Breast epithelium (tissue), 4 donors: ENCODE measurements around the gene GPR82. TPM values are rescaled to one million over a fixed set of nuclear protein-coding genes. Genes with fewer than 3 reads are reported as not detected.

Experiments used
- DNase-seq, 2 donors: peaks; one replicate each; pipeline ENCODE4 v3.0.0-alpha.2; 2019; ENCODE audit warnings: low spot score in 2 of 2
- H3K27ac ChIP-seq, 2 donors: fragments of 200-600 bp; sonication (generic) in 1 of 2; one replicate each; pipeline ENCODE4 v1.5.1; 2016 to 2019; ENCODE audit warnings: mild to moderate bottlenecking in 1 of 2
- H3K27me3 ChIP-seq, 2 donors: fragments of 200-600 bp; sonication (generic) in 1 of 2; one replicate each; pipeline versions ENCODE4 v1.5.1 to v1.6.0; 2017 to 2019; ENCODE audit warnings: control low read depth in 1 of 2, mild to moderate bottlenecking in 1 of 2
- H3K36me3 ChIP-seq: fragments of 200-600 bp; one replicate; pipeline ENCODE4 v1.5.1; 2019
- H3K4me1 ChIP-seq, 2 donors: fragments of 200-600 bp; sonication (generic); one replicate each; pipeline ENCODE4 v1.5.1; 2016 to 2019; ENCODE audit warnings: control low read depth in 1 of 2
- H3K4me3 ChIP-seq, 3 donors: fragments of 200-600 bp; sonication (generic); 1 replicate in 2 of 3; 2 replicates in 1 of 3; pipeline ENCODE4 v1.5.1; 2016 to 2019; ENCODE audit warnings: mild to moderate bottlenecking in 3 of 3, moderate library complexity in 2 of 3
- H3K9me3 ChIP-seq, 2 donors: fragments of 200-600 bp; sonication (generic) in 1 of 2; one replicate each; pipeline ENCODE4 v1.5.1; 2016 to 2019; ENCODE audit warnings: control low read depth in 1 of 2
- CTCF ChIP-seq, 3 donors: fragments of 450-650 bp; IDR thresholded peaks; one replicate each; pipeline ENCODE4 v1.5.1; 2016 to 2017; ENCODE audit warnings: antibody characterized with exemption in 3 of 3, mild to moderate bottlenecking in 3 of 3, moderate library complexity in 3 of 3
- POLR2A ChIP-seq: fragments of 450-650 bp; IDR thresholded peaks from one replicate; pipeline ENCODE4 v1.6.1; 2016; ENCODE audit warnings: antibody characterized with exemption, mild to moderate bottlenecking, moderate library complexity
- POLR2AphosphoS5 ChIP-seq, 3 donors: sonication (generic); formaldehyde crosslinking; IDR thresholded peaks; one replicate each; pipeline ENCODE4 v1.6.1; 2017; ENCODE audit warnings: antibody characterized with exemption in 3 of 3
- intact Hi-C: fragments of 100-400 bp; cut with DNase I; formaldehyde crosslinking; loops from one replicate; pipeline ENCODE4 v1.15.1; 2023; ENCODE audit warnings: low total_unique reads
- total RNA-seq, 3 donors: library from RNA; depleted of rRNA; stranded (reverse); fragments of >200 nt; gene quantifications; one replicate each; pipeline ENCODE4 v1.1.0, GENCODE V29; 2016

GPR82 gene
- total RNA-seq, 3 donors from 2014 or later: 0.16 to 0.44 (median 0.33) TPM

- no peaks in the 10 kb centered on the region for H3K36me3 ChIP-seq
- intact Hi-C loops: no loop called here
- no peak for DNase-seq
- TF ChIP-seq POLR2A (no peak), POLR2AphosphoS5 (IDR thresholded peaks at IDR 0.05) (no peak), CTCF (IDR thresholded peaks at IDR 0.05) (no peak)
- peaks cover 0 to 17% of the 10 kb centered on the region in 2 donors for H3K27me3 ChIP-seq
- no peak overlapping the region for H3K27ac ChIP-seq
- H3K4me3 ChIP-seq: no peak overlapping the region
- no peaks in the 10 kb centered on the region for H3K4me1 ChIP-seq
- H3K9me3 ChIP-seq: no peaks in the 10 kb centered on the region
These were observed 37.2 kb downstream of the GPR82 start for GRCh38 chrX:41761169-41761568.

DNA sequence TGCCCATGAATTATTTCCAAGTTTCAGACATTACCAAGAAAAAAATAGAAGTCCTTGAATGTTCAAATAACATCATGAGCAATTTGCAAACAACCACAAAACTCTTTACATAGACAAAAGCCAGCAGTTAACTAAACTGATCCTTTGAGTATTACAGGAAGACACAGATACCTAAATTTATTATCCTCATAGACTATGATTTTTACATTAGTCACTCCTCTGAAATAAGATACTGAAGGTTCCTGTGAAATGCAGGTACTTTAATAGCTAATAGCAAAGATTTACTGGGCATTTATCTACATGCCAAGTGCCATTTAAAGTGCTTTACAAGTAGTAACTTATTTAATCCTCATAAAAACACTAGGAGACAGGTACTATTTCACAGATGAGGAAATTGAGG, 37.7 kb downstream of the GPR82 start:
- Histone ChIP-seq H3K27ac (no peak overlapping the region), H3K4me1 (no peaks in the 10 kb centered on the region), H3K27me3 (peaks cover 0 to 14% of the 10 kb centered on the region in 2 donors), H3K36me3 (no peaks in the 10 kb centered on the region), H3K4me3 (no peak overlapping the region), H3K9me3 (no peaks in the 10 kb centered on the region)
- intact Hi-C loops: no loop called here
- DNase-seq: no peak
- TF ChIP-seq CTCF (IDR thresholded peaks at IDR 0.05): no peak
- TF ChIP-seq POLR2A: no peak
- no peak for TF ChIP-seq POLR2AphosphoS5 (IDR thresholded peaks at IDR 0.05)

GRCh38 chrX:41779030-41779564, 55.1 kb downstream of the GPR82 start:
- Histone ChIP-seq H3K4me3 (no peak overlapping the region), H3K9me3 (no peaks in the 10 kb centered on the region), H3K27ac (no peak overlapping the region), H3K36me3 (no peaks in the 10 kb centered on the region), H3K4me1 (no peaks in the 10 kb centered on the region), H3K27me3 (no peaks in the 10 kb centered on the region)
- TF ChIP-seq CTCF (IDR thresholded peaks at IDR 0.05) (no peak), POLR2AphosphoS5 (IDR thresholded peaks at IDR 0.05) (no peak)
- no peak for DNase-seq
- intact Hi-C loops: no loop called here

Other genes starting within 250 kb of the GPR82 start
- 10 to 100 TPM in 2 of 3 donors, 1 to 10 TPM in 1; 8.5 to 56.3 (median 18.0) TPM for gene GPR34, start 35.2 kb upstream of the GPR82 start, total RNA-seq
- 100 to 1,000 TPM in 1 of 3 donors, 10 to 100 TPM in 2; 34.4 to 103 (median 52.4) TPM for gene CASK, start 199.4 kb downstream of the GPR82 start, total RNA-seq